Esophagus mucosa (tissue), 1 donor: ENCODE results near the gene DDHD1. TPM values are rescaled to one million over a fixed set of nuclear protein-coding genes. Genes with fewer than 3 reads are reported as not detected.

Experiments
- ATAC-seq: fragments of 200-7000 bp; cut with Tn5 transposase; one replicate; pipeline ENCODE4 v1.9.1; 2020
- total RNA-seq: library from RNA; stranded (reverse); gene quantifications from one replicate; pipeline ENCODE4 v1.2.4, GENCODE V29; 2023
- donor health status: DM: yes; HTN: yes; CAD: no.

Gene DDHD1
- total RNA-seq, 1 donor from 2014 or later, result 2.8 TPM

GRCh38 chr14:53032161-53032803 lies 120.8 kb downstream of the DDHD1 start:
- no peak for ATAC-seq

GRCh38 chr14:53027562-53027961 lies 125.6 kb downstream of the DDHD1 start:
- ATAC-seq, result no peak

GRCh38 chr14:53027041-53027440 lies 126.1 kb downstream of the DDHD1 start:
- ATAC-seq, result no peak

GRCh38 chr14:53023325-53023724 lies 129.8 kb downstream of the DDHD1 start:
- ATAC-seq, result no peak

GRCh38 chr14:53022593-53022992 lies 130.5 kb downstream of the DDHD1 start:
- ATAC-seq, result no peak

- no peak for ATAC-seq
Measured at GRCh38 chr14:53020193-53020932, 132.8 kb downstream of the DDHD1 start.

- ATAC-seq, result no peak
Measured at GRCh38 chr14:53019406-53019805, 133.7 kb downstream of the DDHD1 start.

GRCh38 chr14:53017837-53018236 lies 135.3 kb downstream of the DDHD1 start:
- ATAC-seq, result no peak

- no peak for ATAC-seq
Measured at GRCh38 chr14:53016919-53017318, 136.2 kb downstream of the DDHD1 start.

GRCh38 chr14:53016491-53016890 lies 136.6 kb downstream of the DDHD1 start:
- no peak for ATAC-seq

- peak; percentile 80 for ATAC-seq
Measured at GRCh38 chr14:53011053-53011462, 142.1 kb downstream of the DDHD1 start.

- no peak for ATAC-seq
Measured at GRCh38 chr14:53010193-53011040, 142.7 kb downstream of the DDHD1 start.

- ATAC-seq, result no peak
Measured at GRCh38 chr14:53006931-53007562, 146.1 kb downstream of the DDHD1 start.

- ATAC-seq, result no peak
Measured at GRCh38 chr14:53004976-53005375, 148.1 kb downstream of the DDHD1 start.

- no peak for ATAC-seq
Measured at GRCh38 chr14:53003776-53004175, 149.3 kb downstream of the DDHD1 start.

GRCh38 chr14:53002576-53002975 lies 150.5 kb downstream of the DDHD1 start:
- no peak for ATAC-seq

- ATAC-seq, result no peak
Measured at GRCh38 chr14:53001787-53002378, 151.2 kb downstream of the DDHD1 start.

- no peak for ATAC-seq
Measured at GRCh38 chr14:52998376-52999015, 154.6 kb downstream of the DDHD1 start.

GRCh38 chr14:52996493-52996892 lies 156.6 kb downstream of the DDHD1 start:
- no peak for ATAC-seq

GRCh38 chr14:52995998-52996397 lies 157.1 kb downstream of the DDHD1 start:
- ATAC-seq, result no peak

- ATAC-seq, result no peak
Measured at GRCh38 chr14:52992236-52992870, 160.8 kb downstream of the DDHD1 start.
